HepG2 (cell line): ENCODE data around the gene ARHGEF3. TPM values are rescaled to one million over a fixed set of nuclear protein-coding genes. Genes with fewer than 3 reads are reported as not detected.

Source experiments
- ARNTL ChIP-seq: sonication (generic); formaldehyde crosslinking; IDR thresholded peaks from 2 replicates; pipeline ENCODE4 v1.4.0; 2020; ENCODE audit warnings: mild to moderate bottlenecking, missing genetic modification reagents
- CEBPB ChIP-seq: IDR thresholded peaks from 2 replicates; pipeline ENCODE4 v1.6.1; 2011; ENCODE audit warnings: low read depth, low read length, improper control_type of control experiment, borderline replicate concordance
- EED ChIP-seq: sonication (generic); formaldehyde crosslinking; IDR thresholded peaks from 2 replicates; pipeline ENCODE4 v1.5.0; 2020; ENCODE audit warnings: mild to moderate bottlenecking, missing genetic modification reagents
- ETV5 ChIP-seq: IDR thresholded peaks from 2 replicates; pipeline ENCODE4 v1.6.1; 2018; ENCODE audit warnings: missing biosample characterization, missing genetic modification reagents, inconsistent platforms, borderline replicate concordance
- KAT2B ChIP-seq: fragments of 150-350 bp; IDR thresholded peaks from 2 replicates; pipeline ENCODE4 v1.6.1; 2014; ENCODE audit warnings: low read depth, low read length, borderline replicate concordance
- MAFF ChIP-seq: IDR thresholded peaks from 2 replicates; pipeline ENCODE4 v1.6.1; 2011; ENCODE audit warnings: low read depth, low read length, improper control_type of control experiment
- MED1 ChIP-seq: sonication (generic); formaldehyde crosslinking; IDR thresholded peaks from 2 replicates; pipeline ENCODE4 v1.4.0; 2020; ENCODE audit warnings: missing genetic modification reagents
- PRMT3 ChIP-seq: sonication (generic); formaldehyde crosslinking; IDR thresholded peaks from 2 replicates; pipeline ENCODE4 v1.8.1; 2022; ENCODE audit warnings: low read depth, mild to moderate bottlenecking, moderate library complexity, missing genetic modification reagents, borderline replicate concordance
- SP140L ChIP-seq: sonication (generic); formaldehyde crosslinking; IDR thresholded peaks from 2 replicates; pipeline ENCODE4 v1.4.0; 2020; ENCODE audit warnings: missing genetic modification reagents, borderline replicate concordance
- TAF1 ChIP-seq: sonication (generic); formaldehyde crosslinking; IDR thresholded peaks from 2 replicates; pipeline ENCODE4 v1.4.0; 2020; ENCODE audit warnings: missing genetic modification reagents
- THYN1 ChIP-seq: sonication (generic); formaldehyde crosslinking; IDR thresholded peaks from 2 replicates; pipeline ENCODE4 v1.8.1; 2023; ENCODE audit warnings: low read depth, mild to moderate bottlenecking, moderate library complexity, missing genetic modification reagents, borderline replicate concordance
- ZNF260 ChIP-seq: sonication (generic); formaldehyde crosslinking; IDR thresholded peaks from 2 replicates; pipeline ENCODE4 v1.4.0; 2020; ENCODE audit warnings: missing genetic modification reagents, low read depth, mild to moderate bottlenecking, borderline replicate concordance
- ZNF432 ChIP-seq: sonication (generic); formaldehyde crosslinking; IDR thresholded peaks from 2 replicates; pipeline ENCODE4 v1.5.0; 2020; ENCODE audit warnings: missing genetic modification reagents, mild to moderate bottlenecking, borderline replicate concordance
- ZNF503 ChIP-seq: sonication (generic); formaldehyde crosslinking; IDR thresholded peaks from 2 replicates; pipeline ENCODE4 v1.4.0; 2020; ENCODE audit warnings: missing genetic modification reagents
- ZNF629 ChIP-seq: sonication (generic); formaldehyde crosslinking; conservative IDR thresholded peaks from 2 replicates; pipeline ENCODE4 v1.5.0; 2020; ENCODE audit warnings: missing genetic modification reagents
- ZNF790 ChIP-seq: sonication (generic); formaldehyde crosslinking; IDR thresholded peaks from 2 replicates; pipeline ENCODE4 v1.8.0; 2022; ENCODE audit warnings: missing genetic modification reagents, mild to moderate bottlenecking, borderline replicate concordance
- ZSCAN20 ChIP-seq: sonication (generic); formaldehyde crosslinking; IDR thresholded peaks from 2 replicates; pipeline ENCODE4 v1.4.0; 2020; ENCODE audit warnings: missing genetic modification reagents, mild to moderate bottlenecking, borderline replicate concordance
- polyA plus RNA-seq, 8 experiments: library from polyadenylated mRNA; depleted of rRNA in 3 of 8; stranded (reverse) in 7 of 8; unstranded in 1 of 8; fragments of >200 nt; fragmentation: Illumina TruSeq in 4 of 8; extraction: Trizol in 4 of 8; gene quantifications; 2 replicates each; pipeline versions ENCODE4 v1.2.1 to v1.2.3, GENCODE V29; 2011 to 2016; ENCODE audit warnings: low read depth in 4 of 8, missing spikeins in 1 of 8, mixed read lengths in 1 of 8; ENCODE audit not compliant: insufficient read depth in 1 of 8
- total RNA-seq, 5 experiments: library from RNA; depleted of rRNA; stranded (reverse); fragments of >200 nt; fragmentation: Illumina TruSeq; extraction: Trizol; gene quantifications; 2 replicates each; pipeline ENCODE4 v1.2.3, GENCODE V29; 2016; ENCODE audit warnings: low read depth in 1 of 5
- TF ChIP-seq, protein P1 (sequence below): sonication (generic); formaldehyde crosslinking; conservative IDR thresholded peaks from 2 replicates; pipeline ENCODE4 v1.4.0; 2020; ENCODE audit warnings: missing genetic modification reagents
- TF ChIP-seq, protein P2 (sequence below): sonication (generic); formaldehyde crosslinking; conservative IDR thresholded peaks from 2 replicates; pipeline ENCODE4 v1.4.0; 2020; ENCODE audit warnings: mild to moderate bottlenecking, missing genetic modification reagents, moderate library complexity
- TF ChIP-seq, protein P3 (sequence below): IDR thresholded peaks from 2 replicates; pipeline ENCODE4 v1.6.1; 2016

The ARHGEF3 gene
- total and polyA plus RNA-seq, 2 of the 13 experiments (the other 11 are each of a cell fraction or from before 2014, with no cell fraction given) = 14.8 to 23.1 TPM

GRCh38 chr3:56683122-56683817 lies 118.5 kb downstream of the ARHGEF3 start, which contains the start of gene TASOR (continued):
- no peak for TF ChIP-seq ZNF503 (CRISPR knock-in tag)
- no peak for TF ChIP-seq PRMT3 (CRISPR knock-in tag)
- no peak for TF ChIP-seq MAFF
- no peak for TF ChIP-seq CEBPB
- 0 out of 2 replicates have a peak, but pooled peaks have one; percentile 76 for TF ChIP-seq ZSCAN20
- peak; percentile 65; the same call in 1 of the 2 replicates for TF ChIP-seq ARNTL (CRISPR knock-in tag)
- TF ChIP-seq ZNF260 (CRISPR knock-in tag) = no peak
- TF ChIP-seq MED1 (CRISPR knock-in tag) = peak; percentile 41
- TF ChIP-seq, protein P1, sequence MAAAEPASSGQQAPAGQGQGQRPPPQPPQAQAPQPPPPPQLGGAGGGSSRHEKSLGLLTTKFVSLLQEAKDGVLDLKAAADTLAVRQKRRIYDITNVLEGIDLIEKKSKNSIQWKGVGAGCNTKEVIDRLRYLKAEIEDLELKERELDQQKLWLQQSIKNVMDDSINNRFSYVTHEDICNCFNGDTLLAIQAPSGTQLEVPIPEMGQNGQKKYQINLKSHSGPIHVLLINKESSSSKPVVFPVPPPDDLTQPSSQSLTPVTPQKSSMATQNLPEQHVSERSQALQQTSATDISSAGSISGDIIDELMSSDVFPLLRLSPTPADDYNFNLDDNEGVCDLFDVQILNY = peak; percentile 77
- no peak for TF ChIP-seq KAT2B
- peak; percentile 83; the same call in 1 of the 2 replicates for TF ChIP-seq EED
- TF ChIP-seq ZNF790 (CRISPR knock-in tag) = peak; percentile 86; the same call in 1 of the 2 replicates
- peak; percentile 51; the same call in 1 of the 2 replicates for TF ChIP-seq THYN1
- TF ChIP-seq ZNF629 (CRISPR knock-in tag) = no peak
- TF ChIP-seq SP140L (CRISPR knock-in tag) = no peak
- TF ChIP-seq ETV5 (CRISPR knock-in tag) = no peak; the same call in 1 of the 2 replicates
- TF ChIP-seq, protein P2, sequence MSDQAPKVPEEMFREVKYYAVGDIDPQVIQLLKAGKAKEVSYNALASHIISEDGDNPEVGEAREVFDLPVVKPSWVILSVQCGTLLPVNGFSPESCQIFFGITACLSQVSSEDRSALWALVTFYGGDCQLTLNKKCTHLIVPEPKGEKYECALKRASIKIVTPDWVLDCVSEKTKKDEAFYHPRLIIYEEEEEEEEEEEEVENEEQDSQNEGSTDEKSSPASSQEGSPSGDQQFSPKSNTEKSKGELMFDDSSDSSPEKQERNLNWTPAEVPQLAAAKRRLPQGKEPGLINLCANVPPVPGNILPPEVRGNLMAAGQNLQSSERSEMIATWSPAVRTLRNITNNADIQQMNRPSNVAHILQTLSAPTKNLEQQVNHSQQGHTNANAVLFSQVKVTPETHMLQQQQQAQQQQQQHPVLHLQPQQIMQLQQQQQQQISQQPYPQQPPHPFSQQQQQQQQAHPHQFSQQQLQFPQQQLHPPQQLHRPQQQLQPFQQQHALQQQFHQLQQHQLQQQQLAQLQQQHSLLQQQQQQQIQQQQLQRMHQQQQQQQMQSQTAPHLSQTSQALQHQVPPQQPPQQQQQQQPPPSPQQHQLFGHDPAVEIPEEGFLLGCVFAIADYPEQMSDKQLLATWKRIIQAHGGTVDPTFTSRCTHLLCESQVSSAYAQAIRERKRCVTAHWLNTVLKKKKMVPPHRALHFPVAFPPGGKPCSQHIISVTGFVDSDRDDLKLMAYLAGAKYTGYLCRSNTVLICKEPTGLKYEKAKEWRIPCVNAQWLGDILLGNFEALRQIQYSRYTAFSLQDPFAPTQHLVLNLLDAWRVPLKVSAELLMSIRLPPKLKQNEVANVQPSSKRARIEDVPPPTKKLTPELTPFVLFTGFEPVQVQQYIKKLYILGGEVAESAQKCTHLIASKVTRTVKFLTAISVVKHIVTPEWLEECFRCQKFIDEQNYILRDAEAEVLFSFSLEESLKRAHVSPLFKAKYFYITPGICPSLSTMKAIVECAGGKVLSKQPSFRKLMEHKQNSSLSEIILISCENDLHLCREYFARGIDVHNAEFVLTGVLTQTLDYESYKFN (CRISPR knock-in tag) = no peak; the same call in 1 of the 2 replicates
- TF ChIP-seq TAF1 = peak; percentile 31
- no peak for TF ChIP-seq ZNF432 (CRISPR knock-in tag)
- TF ChIP-seq, protein P3, sequence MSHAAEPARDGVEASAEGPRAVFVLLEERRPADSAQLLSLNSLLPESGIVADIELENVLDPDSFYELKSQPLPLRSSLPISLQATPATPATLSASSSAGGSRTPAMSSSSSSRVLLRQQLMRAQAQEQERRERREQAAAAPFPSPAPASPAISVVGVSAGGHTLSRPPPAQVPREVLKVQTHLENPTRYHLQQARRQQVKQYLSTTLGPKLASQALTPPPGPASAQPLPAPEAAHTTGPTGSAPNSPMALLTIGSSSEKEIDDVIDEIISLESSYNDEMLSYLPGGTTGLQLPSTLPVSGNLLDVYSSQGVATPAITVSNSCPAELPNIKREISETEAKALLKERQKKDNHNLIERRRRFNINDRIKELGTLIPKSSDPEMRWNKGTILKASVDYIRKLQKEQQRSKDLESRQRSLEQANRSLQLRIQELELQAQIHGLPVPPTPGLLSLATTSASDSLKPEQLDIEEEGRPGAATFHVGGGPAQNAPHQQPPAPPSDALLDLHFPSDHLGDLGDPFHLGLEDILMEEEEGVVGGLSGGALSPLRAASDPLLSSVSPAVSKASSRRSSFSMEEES (CRISPR knock-in tag) = peak; percentile 59; the same call in 1 of the 2 replicates
